BLaER1 (cell line): Measurements from ENCODE around the gene DHX16.

ENCODE experiments used
- H3K27ac ChIP-seq: shearing (Covaris generic); formaldehyde crosslinking; 2 replicates; pipeline ENCODE4 v1.8.1; 2022
- H3K27me3 ChIP-seq: shearing (Covaris generic); formaldehyde crosslinking; 2 replicates; pipeline ENCODE4 v1.8.1; 2022
- H3K36me3 ChIP-seq: shearing (Covaris generic); formaldehyde crosslinking; 2 replicates; pipeline ENCODE4 v1.8.1; 2022
- H3K4me1 ChIP-seq: shearing (Covaris generic); formaldehyde crosslinking; 2 replicates; pipeline ENCODE4 v1.8.1; 2022
- H3K4me2 ChIP-seq: shearing (Covaris generic); formaldehyde crosslinking; 2 replicates; pipeline ENCODE4 v1.8.1; 2022
- H3K4me3 ChIP-seq: shearing (Covaris generic); formaldehyde crosslinking; 2 replicates; pipeline ENCODE4 v1.8.1; 2022
- H3K9ac ChIP-seq: shearing (Covaris generic); formaldehyde crosslinking; 2 replicates; pipeline ENCODE4 v1.8.1; 2022
- H3K9me3 ChIP-seq: shearing (Covaris generic); formaldehyde crosslinking; 2 replicates; pipeline ENCODE4 v1.8.1; 2022
- H4K20me1 ChIP-seq: shearing (Covaris generic); formaldehyde crosslinking; 2 replicates; pipeline ENCODE4 v1.8.1; 2022
- Cebpa-rat ChIP-seq: shearing (Covaris generic); IDR thresholded peaks from 2 replicates; pipeline ENCODE4 v1.8.1; 2022

Gene DHX16

GRCh38 chr6:30716879-30717128 is 44.0 kb upstream of the DHX16 start:
- Histone ChIP-seq H3K9me3 (no peaks in the 10 kb centered on the region), H3K36me3 (peaks cover 40% of the 10 kb centered on the region), H3K4me3 (peak overlapping the region; percentile 94), H3K9ac (peak overlapping the region; percentile 96), H3K4me2 (peak overlapping the region; percentile 97), H3K4me1 (peaks cover 69% of the 10 kb centered on the region), H3K27ac (peak overlapping the region; percentile 99), H4K20me1 (peaks cover 5% of the 10 kb centered on the region), H3K27me3 (no peaks in the 10 kb centered on the region)
- no peak for TF ChIP-seq Cebpa-rat

- Histone ChIP-seq H3K4me1 (peaks cover 73% of the 10 kb centered on the region), H3K36me3 (peaks cover 61% of the 10 kb centered on the region)
These were observed 41.5 kb upstream of the DHX16 start for GRCh38 chr6:30714263-30714662.

DNA sequence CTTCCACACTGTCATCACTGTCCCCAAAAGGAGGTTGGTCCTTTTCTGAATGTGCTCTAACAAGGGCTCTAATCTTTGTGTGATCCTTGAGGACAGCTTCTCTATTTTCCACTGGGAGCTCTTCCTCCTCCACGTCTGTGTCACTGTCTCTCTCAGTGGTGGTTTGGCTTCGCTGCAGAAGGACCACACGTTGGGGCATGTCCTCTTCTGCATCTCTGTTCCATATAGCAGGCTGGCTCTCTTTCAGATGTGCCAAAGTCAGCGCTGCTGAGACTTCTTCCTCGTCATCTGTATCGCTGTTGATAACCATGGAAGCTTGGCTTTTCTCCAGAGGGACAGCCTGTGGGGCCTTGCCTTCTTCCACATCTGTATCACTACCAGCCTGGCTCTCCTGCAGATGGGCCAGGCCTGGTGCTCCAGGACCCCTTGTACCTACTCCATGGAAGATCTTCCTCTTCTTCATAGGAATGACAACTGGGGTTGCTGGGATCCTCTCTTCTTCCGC is 39.7 kb upstream of the DHX16 start:
- Histone ChIP-seq H3K9ac (0 out of 2 replicates have a peak overlapping the region, but pooled peaks have one; percentile 38), H3K36me3 (peaks cover 79% of the 10 kb centered on the region), H4K20me1 (no peaks in the 10 kb centered on the region), H3K4me2 (peak overlapping the region; percentile 59), H3K27me3 (no peaks in the 10 kb centered on the region), H3K27ac (peak overlapping the region; percentile 69), H3K4me3 (no peak overlapping the region), H3K4me1 (peaks cover 56% of the 10 kb centered on the region), H3K9me3 (no peaks in the 10 kb centered on the region)
- no peak for TF ChIP-seq Cebpa-rat

More at GRCh38 chr6:30714263-30714662, 41.5 kb upstream of the DHX16 start:
- no peak overlapping the region for H3K27ac ChIP-seq
- no peaks in the 10 kb centered on the region for H4K20me1 ChIP-seq
- no peaks in the 10 kb centered on the region for H3K9me3 ChIP-seq
- TF ChIP-seq Cebpa-rat, result peak; percentile 41; the same call in 1 of the 2 replicates
- no peaks in the 10 kb centered on the region for H3K27me3 ChIP-seq
- H3K4me2 ChIP-seq, result no peak overlapping the region
- no peak overlapping the region for H3K4me3 ChIP-seq
- no peak overlapping the region for H3K9ac ChIP-seq

DNA sequence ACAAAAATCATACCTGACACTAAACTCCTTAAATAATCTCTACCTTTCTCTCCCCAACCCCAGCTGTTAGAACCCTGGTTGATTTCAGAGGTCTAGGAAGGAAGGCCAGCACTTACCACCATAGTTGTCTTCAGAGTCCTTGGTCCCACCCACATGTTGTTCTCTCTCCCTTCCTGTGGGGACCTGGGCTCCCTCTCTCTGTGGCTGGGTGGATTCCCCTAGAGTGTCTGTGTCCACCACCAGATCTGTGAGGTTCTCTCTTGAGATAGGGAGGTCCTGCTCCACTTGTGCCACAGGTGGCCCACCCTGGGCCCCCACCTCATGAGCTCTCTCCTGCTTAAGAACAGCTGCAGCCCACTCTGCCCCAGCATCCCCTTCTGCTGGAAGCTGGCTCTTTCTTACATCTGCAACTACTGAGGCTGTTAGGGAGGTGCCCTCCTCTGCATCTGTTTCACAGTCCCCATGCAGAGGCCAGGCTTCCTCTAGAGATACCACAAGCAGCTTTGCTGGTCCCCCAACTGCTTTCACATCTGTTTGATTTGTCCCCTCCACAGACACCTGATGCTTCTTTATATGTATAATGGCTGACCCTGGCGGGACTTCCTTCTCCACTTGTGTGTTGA is 39.1 kb upstream of the DHX16 start:
- Histone ChIP-seq H3K27ac (peak overlapping the region; percentile 69), H4K20me1 (no peaks in the 10 kb centered on the region), H3K4me3 (no peak overlapping the region), H3K4me1 (peaks cover 56% of the 10 kb centered on the region), H3K36me3 (peaks cover 85% of the 10 kb centered on the region), H3K9me3 (no peaks in the 10 kb centered on the region), H3K4me2 (peak overlapping the region; percentile 59), H3K9ac (peak overlapping the region; percentile 38; the same call in 1 of the 2 replicates), H3K27me3 (no peaks in the 10 kb centered on the region)
- no peak for TF ChIP-seq Cebpa-rat

GRCh38 chr6:30709101-30709868 is 36.5 kb upstream of the DHX16 start:
- H3K27me3 ChIP-seq, result no peaks in the 10 kb centered on the region
- H3K4me3 ChIP-seq, result no peak overlapping the region
- no peak overlapping the region for H3K4me2 ChIP-seq
- no peak overlapping the region for H3K27ac ChIP-seq
- no peaks in the 10 kb centered on the region for H4K20me1 ChIP-seq
- H3K9me3 ChIP-seq, result no peaks in the 10 kb centered on the region
- peaks cover 31% of the 10 kb centered on the region for H3K4me1 ChIP-seq
- peaks cover 99% of the 10 kb centered on the region for H3K36me3 ChIP-seq
- TF ChIP-seq Cebpa-rat, result no peak
- H3K9ac ChIP-seq, result no peak overlapping the region

DNA sequence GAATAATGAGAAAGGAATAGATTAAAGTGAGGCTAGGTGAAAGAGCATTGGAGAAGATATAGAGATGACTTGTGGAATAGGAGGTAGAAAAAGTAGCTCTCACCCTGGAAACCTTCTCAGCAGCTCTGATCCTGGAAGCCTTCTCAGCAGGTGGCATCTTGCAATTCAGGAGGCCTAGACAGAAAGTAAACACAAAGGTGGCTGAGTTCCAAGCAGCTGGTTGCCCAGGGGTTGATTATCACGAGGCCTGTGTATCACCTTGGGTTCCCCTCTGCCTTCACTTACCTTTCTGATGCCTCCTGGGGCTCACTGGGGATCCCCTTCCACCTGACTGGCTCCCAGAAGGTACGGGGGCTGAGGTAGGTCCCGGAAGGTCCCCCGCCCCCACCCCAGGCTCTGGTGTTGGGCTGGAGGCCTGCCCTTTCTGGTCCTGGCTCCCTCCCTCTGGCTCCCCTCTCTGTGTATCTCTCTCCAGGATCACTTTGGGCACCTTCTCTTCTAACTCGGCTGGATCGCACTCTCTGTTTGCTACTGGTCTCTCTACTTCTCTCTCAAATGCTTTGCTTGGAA is 34.6 kb upstream of the DHX16 start:
- Histone ChIP-seq H3K27ac (no peak overlapping the region), H3K36me3 (peaks cover 99% of the 10 kb centered on the region), H4K20me1 (no peaks in the 10 kb centered on the region), H3K27me3 (no peaks in the 10 kb centered on the region), H3K4me2 (no peak overlapping the region), H3K9me3 (no peaks in the 10 kb centered on the region), H3K4me3 (no peak overlapping the region), H3K4me1 (peaks cover 12% of the 10 kb centered on the region), H3K9ac (0 out of 2 replicates have a peak overlapping the region, but pooled peaks have one; percentile 21)
- TF ChIP-seq Cebpa-rat, result no peak

- Histone ChIP-seq H3K27ac (no peak overlapping the region), H4K20me1 (no peaks in the 10 kb centered on the region), H3K9me3 (no peaks in the 10 kb centered on the region), H3K4me3 (no peak overlapping the region), H3K9ac (no peak overlapping the region), H3K4me2 (no peak overlapping the region), H3K27me3 (no peaks in the 10 kb centered on the region), H3K36me3 (peaks cover 99% of the 10 kb centered on the region), H3K4me1 (no peaks in the 10 kb centered on the region)
- TF ChIP-seq Cebpa-rat, result no peak
These were observed 32.8 kb upstream of the DHX16 start for GRCh38 chr6:30705620-30706019.

DNA sequence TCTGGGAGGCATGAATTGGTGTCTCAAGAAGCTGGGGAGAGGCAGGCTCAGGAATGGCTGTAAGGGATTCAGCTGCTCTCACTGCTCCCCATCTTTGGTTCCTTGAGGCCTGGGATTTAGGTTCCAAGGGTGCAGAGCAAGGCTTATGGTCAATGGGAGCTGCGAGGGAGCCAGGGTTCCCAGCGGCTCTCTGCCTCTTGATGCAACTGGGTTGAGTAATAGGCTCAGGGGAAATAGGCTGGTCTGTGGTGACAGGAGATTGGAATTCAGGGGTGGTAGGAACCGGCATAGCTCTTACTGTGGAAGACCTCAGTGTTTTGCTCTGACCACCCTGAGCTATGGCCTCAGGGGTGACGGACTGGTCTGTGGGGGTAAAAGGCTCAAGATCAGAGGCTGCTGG is 31.0 kb upstream of the DHX16 start:
- Histone ChIP-seq H3K27me3 (no peaks in the 10 kb centered on the region), H3K9me3 (no peaks in the 10 kb centered on the region), H4K20me1 (no peaks in the 10 kb centered on the region), H3K9ac (no peak overlapping the region), H3K4me3 (no peak overlapping the region), H3K36me3 (peaks cover 99% of the 10 kb centered on the region), H3K27ac (no peak overlapping the region), H3K4me2 (no peak overlapping the region), H3K4me1 (no peaks in the 10 kb centered on the region)
- TF ChIP-seq Cebpa-rat, result no peak

- Histone ChIP-seq H3K9ac (no peak overlapping the region), H3K36me3 (peaks cover 96% of the 10 kb centered on the region), H3K4me2 (no peak overlapping the region), H4K20me1 (no peaks in the 10 kb centered on the region), H3K9me3 (no peaks in the 10 kb centered on the region), H3K4me1 (no peaks in the 10 kb centered on the region), H3K4me3 (no peak overlapping the region), H3K27me3 (no peaks in the 10 kb centered on the region), H3K27ac (no peak overlapping the region)
- no peak for TF ChIP-seq Cebpa-rat
These were observed 30.2 kb upstream of the DHX16 start for GRCh38 chr6:30703011-30703410.

GRCh38 chr6:30700340-30700739 is 27.5 kb upstream of the DHX16 start:
- no peak overlapping the region for H3K4me2 ChIP-seq
- peaks cover 88% of the 10 kb centered on the region for H3K36me3 ChIP-seq
- H3K27ac ChIP-seq, result no peak overlapping the region
- no peaks in the 10 kb centered on the region for H3K9me3 ChIP-seq
- no peak overlapping the region for H3K4me3 ChIP-seq
- H3K9ac ChIP-seq, result no peak overlapping the region
- TF ChIP-seq Cebpa-rat, result no peak
- H3K27me3 ChIP-seq, result no peaks in the 10 kb centered on the region
- H4K20me1 ChIP-seq, result no peaks in the 10 kb centered on the region
- H3K4me1 ChIP-seq, result no peaks in the 10 kb centered on the region
